HepG2 (cell line): Measurements from ENCODE around the gene CTSD. TPM values are rescaled to one million over a fixed set of nuclear protein-coding genes. Genes with fewer than 3 reads are reported as not detected.

Experiments used
- ATAC-seq: fragments of 200-7000 bp; cut with Tn5 transposase; 3 replicates; pipeline ENCODE4 v1.9.1; 2020; ENCODE audit warnings: mild to moderate bottlenecking, moderate library complexity
- BruUV-seq: library from RNA; stranded (reverse); fragments of 400-500 nt; replicated peaks from 2 replicates; lab custom pipeline; 2021; lab: Mats Ljungman, UMichigan
- CTCF ChIA-PET: fragments of 300-600 bp; formaldehyde crosslinking; extraction: SDS; loops from one replicate; lab custom pipeline; 2021; ENCODE audit warnings: low total read pairs, inconsistent platforms, low intra/inter-chr PET ratio; lab: Yijun Ruan, JAX
- POLR2A ChIA-PET: fragments of 350-600 bp; sonication (Branson Sonifier 250); formaldehyde crosslinking; loops from one replicate; lab custom pipeline; 2020; ENCODE audit warnings: antibody characterized with exemption, inconsistent platforms; lab: Yijun Ruan, JAX
- DNase-seq: peaks from one replicate; pipeline ENCODE4 v3.0.0-alpha.2; 2015; ENCODE audit warnings: low spot score
- FAIRE-seq: peaks from 3 replicates; lab custom pipeline; 2011; peaks lifted over from hg19 to GRCh38; lab: Jason Lieb, UNC
- H2AFZ ChIP-seq: one replicate; pipeline ENCODE4 v1.6.1; 2011; ENCODE audit warnings: low read length, inconsistent platforms
- H3K27ac ChIP-seq: fragments of 300-600 bp; 3 replicates; pipeline ENCODE4 v1.8.0; 2011; ENCODE audit warnings: mixed run types, mild to moderate bottlenecking, mixed read lengths, low read length, inconsistent platforms; ENCODE audit not compliant: insufficient read depth; ENCODE audit errors: extremely low read length
- H3K27me3 ChIP-seq, 2 experiments: fragments of 200-600 bp in 1 of 2; 2 replicates in 1 of 2; 3 replicates in 1 of 2; pipeline versions ENCODE4 v1.6.0 to v1.8.0; 2011; ENCODE audit warnings: low read length in 2 of 2, mild to moderate bottlenecking in 2 of 2, moderate library complexity in 2 of 2, inconsistent platforms in 1 of 2; ENCODE audit not compliant: insufficient read depth in 2 of 2, control insufficient read depth in 1 of 2
- H3K36me3 ChIP-seq, 2 experiments: fragments of 200-600 bp in 1 of 2; replicated peaks in 1 of 2; 2 replicates in 1 of 2; 3 replicates in 1 of 2; pipeline versions ENCODE4 v1.5.1 to v1.8.0; 2011; ENCODE audit warnings: low read length in 2 of 2, inconsistent platforms in 1 of 2; ENCODE audit not compliant: insufficient read depth in 2 of 2, control insufficient read depth in 1 of 2
- H3K4me1 ChIP-seq: 2 replicates; pipeline ENCODE4 v1.5.1; 2012; ENCODE audit warnings: low read length, inconsistent platforms; ENCODE audit not compliant: insufficient read depth
- H3K4me2 ChIP-seq: 2 replicates; pipeline ENCODE4 v1.6.0; 2011; ENCODE audit warnings: low read depth, low read length, inconsistent platforms
- H3K4me3 ChIP-seq, 3 experiments: fragments of 200-600 bp in 1 of 3; sonication (generic), shearing (Covaris generic) in 1 of 3; replicated peaks in 1 of 3; 2 replicates each; pipeline ENCODE4 v1.5.1; 2011 to 2016; ENCODE audit warnings: low read length in 3 of 3, inconsistent platforms in 2 of 3, low read depth in 2 of 3, mild to moderate bottlenecking in 2 of 3, control low read depth in 1 of 3, mixed read lengths in 1 of 3; ENCODE audit not compliant: insufficient read depth in 1 of 3
- H3K79me2 ChIP-seq: one replicate; pipeline ENCODE4 v1.6.1; 2011; ENCODE audit warnings: low read length, inconsistent platforms; ENCODE audit not compliant: insufficient read depth
- H3K9ac ChIP-seq: 2 replicates; pipeline ENCODE4 v1.6.0; 2011; ENCODE audit warnings: mild to moderate bottlenecking, low read depth, low read length, inconsistent platforms; ENCODE audit not compliant: insufficient read depth
- H3K9me3 ChIP-seq: 2 replicates; pipeline ENCODE4 v1.5.1; 2012; ENCODE audit warnings: mild to moderate bottlenecking, low read length
- H4K20me1 ChIP-seq: 2 replicates; pipeline ENCODE4 v1.6.0; 2011; ENCODE audit warnings: inconsistent platforms, mild to moderate bottlenecking, low read length, moderate library complexity; ENCODE audit not compliant: insufficient read depth
- CBX1 ChIP-seq: IDR thresholded peaks from one replicate; pipeline ENCODE4 v1.6.1; 2016; ENCODE audit warnings: antibody characterized with exemption, low read depth
- DNMT1 ChIP-seq: sonication (generic); formaldehyde crosslinking; IDR thresholded peaks from 2 replicates; pipeline ENCODE4 v1.5.1; 2020; ENCODE audit warnings: mild to moderate bottlenecking, missing genetic modification reagents
- DPF2 ChIP-seq: sonication (generic); formaldehyde crosslinking; IDR thresholded peaks from 2 replicates; pipeline ENCODE4 v1.4.0; 2020; ENCODE audit warnings: mild to moderate bottlenecking, low read depth, missing genetic modification reagents, borderline replicate concordance
- HOXA3 ChIP-seq: sonication (generic); formaldehyde crosslinking; IDR thresholded peaks from 2 replicates; pipeline ENCODE4 v1.5.0; 2020; ENCODE audit warnings: missing genetic modification reagents
- MAFF ChIP-seq: IDR thresholded peaks from 2 replicates; pipeline ENCODE4 v1.6.1; 2011; ENCODE audit warnings: low read depth, low read length, improper control_type of control experiment
- MLLT10 ChIP-seq: sonication (generic); formaldehyde crosslinking; IDR thresholded peaks from 2 replicates; pipeline ENCODE4 v1.4.0; 2020; ENCODE audit warnings: missing genetic modification reagents
- RBAK ChIP-seq: sonication (generic); formaldehyde crosslinking; IDR thresholded peaks from 2 replicates; pipeline ENCODE4 v1.5.1; 2020; ENCODE audit warnings: mild to moderate bottlenecking, missing genetic modification reagents
- RBFOX2 ChIP-seq: fragments of 200-400 bp; formaldehyde crosslinking; IDR thresholded peaks from 2 replicates; pipeline ENCODE4 v1.6.1; 2017; ENCODE audit warnings: low read depth, mild to moderate bottlenecking, low read length
- TP53 ChIP-seq: sonication (generic); formaldehyde crosslinking; conservative IDR thresholded peaks from 2 replicates; pipeline ENCODE4 v1.4.0; 2020; ENCODE audit warnings: missing genetic modification reagents
- ZKSCAN5 ChIP-seq: sonication (generic); formaldehyde crosslinking; IDR thresholded peaks from 2 replicates; pipeline ENCODE4 v1.5.1; 2020; ENCODE audit warnings: mild to moderate bottlenecking, missing genetic modification reagents
- ZNF180 ChIP-seq: sonication (generic); formaldehyde crosslinking; IDR thresholded peaks from 2 replicates; pipeline ENCODE4 v1.4.0; 2020; ENCODE audit warnings: low read depth, missing genetic modification reagents, borderline replicate concordance
- ZNF230 ChIP-seq: sonication (generic); formaldehyde crosslinking; IDR thresholded peaks from 2 replicates; pipeline ENCODE4 v1.4.0; 2020; ENCODE audit warnings: mild to moderate bottlenecking, missing genetic modification reagents
- ZNF253 ChIP-seq: sonication (generic); formaldehyde crosslinking; IDR thresholded peaks from 2 replicates; pipeline ENCODE4 v1.8.0; 2022; ENCODE audit warnings: mild to moderate bottlenecking, missing genetic modification reagents, borderline replicate concordance
- ZNF644 ChIP-seq: IDR thresholded peaks from 2 replicates; pipeline ENCODE4 v1.6.1; 2016; ENCODE audit warnings: low read depth
- ZNF768 ChIP-seq: sonication (generic); formaldehyde crosslinking; IDR thresholded peaks from 2 replicates; pipeline ENCODE4 v1.4.0; 2020; ENCODE audit warnings: missing genetic modification reagents
- WGBS: methylation state at CpG from one replicate; pipeline ENCODE4 v1.1.6; 2017; ENCODE audit warnings: low lambda C conversion rate; 5-methylcytosine and 5-hydroxymethylcytosine counted together
- in situ Hi-C: cut with HindIII; loops from 2 replicates; pipeline ENCODE4 v1.10.0; 2017; ENCODE audit warnings: low pct_unique_long_range_greater_than_20kb; ENCODE audit not compliant: extremely low pct_ligation_motif_present
- intact Hi-C: fragments of 100-400 bp; cut with micrococcal nuclease; formaldehyde crosslinking; loops from one replicate; pipeline ENCODE4 v1.10.0; 2022; ENCODE audit not compliant: unreplicated experiment
- polyA plus RNA-seq, 8 experiments: library from polyadenylated mRNA; depleted of rRNA in 3 of 8; stranded (reverse) in 7 of 8; unstranded in 1 of 8; fragments of >200 nt; fragmentation: Illumina TruSeq in 4 of 8; extraction: Trizol in 4 of 8; gene quantifications; 2 replicates each; pipeline versions ENCODE4 v1.2.1 to v1.2.3, GENCODE V29; 2011 to 2016; ENCODE audit warnings: low read depth in 4 of 8, missing spikeins in 1 of 8, mixed read lengths in 1 of 8; ENCODE audit not compliant: insufficient read depth in 1 of 8
- total RNA-seq, 5 experiments: library from RNA; depleted of rRNA; stranded (reverse); fragments of >200 nt; fragmentation: Illumina TruSeq; extraction: Trizol; gene quantifications; 2 replicates each; pipeline ENCODE4 v1.2.3, GENCODE V29; 2016; ENCODE audit warnings: low read depth in 1 of 5
- TF ChIP-seq, protein P1 (sequence below): IDR thresholded peaks from 2 replicates; pipeline ENCODE4 v1.6.1; 2016; ENCODE audit warnings: mild to moderate bottlenecking, missing biosample characterization, missing genetic modification reagents
- TF ChIP-seq, protein P2 (sequence below): sonication (generic); formaldehyde crosslinking; IDR thresholded peaks from 2 replicates; pipeline ENCODE4 v1.9.0; 2021; ENCODE audit warnings: missing genetic modification reagents, mild to moderate bottlenecking, borderline replicate concordance
- TF ChIP-seq, protein P3 (sequence below): sonication (generic); formaldehyde crosslinking; IDR thresholded peaks from 2 replicates; pipeline ENCODE4 v1.9.0; 2021; ENCODE audit warnings: missing genetic modification reagents, mild to moderate bottlenecking, borderline replicate concordance
- TF ChIP-seq, protein P4 (sequence below): sonication (generic); formaldehyde crosslinking; IDR thresholded peaks from 2 replicates; pipeline ENCODE4 v1.4.0; 2020; ENCODE audit warnings: mild to moderate bottlenecking, missing genetic modification reagents

CTSD gene
- total and polyA plus RNA-seq, 2 of the 13 experiments (the other 11 are each of a cell fraction or from before 2014, with no cell fraction given): 143 to 230 TPM

GRCh38 chr11:1761110-1761856 lies 2.4 kb downstream of the CTSD start (continued):
- TF ChIP-seq ZNF768 (CRISPR knock-in tag) (no peak), RBFOX2 (peak; percentile 61), DNMT1 (no peak)

- H4K20me1 ChIP-seq: peaks cover 6% of the 10 kb centered on the region
- DNase-seq (no peak), ATAC-seq (no peak), FAIRE-seq (no peak)
- H3K9ac ChIP-seq: no peak overlapping the region
- ChIA-PET CTCF (no interaction called here), POLR2A (no interaction called here)
- no peaks in the 10 kb centered on the region for H3K27me3 ChIP-seq
- H3K9me3 ChIP-seq: no peaks in the 10 kb centered on the region
- peaks cover 17 to 25% of the 10 kb centered on the region in 2 experiments; a peak in 4 of 5 replicates for H3K36me3 ChIP-seq
- no peak overlapping the region; the same call in none of the 2 replicates for H3K4me2 ChIP-seq
- in situ Hi-C loops (loop anchor here (5.0 kb wide), 1 partner anchor 63 kb away; the partner anchor contains the start of gene KRTAP5-6), intact Hi-C loops (no loop called here)
- H3K27ac ChIP-seq: no peak overlapping the region
- H3K4me1 ChIP-seq: peaks cover 38% of the 10 kb centered on the region
- H3K79me2 ChIP-seq: peaks cover 9% of the 10 kb centered on the region
- H2AFZ ChIP-seq: no peak overlapping the region
- 93% methylated on average over 13 of the region's 23 CpGs for WGBS
- BruUV-seq: no TSS peak
- H3K4me3 ChIP-seq: no peak overlapping the region; a peak in 1 of 6 replicates
- TF ChIP-seq, protein P1, sequence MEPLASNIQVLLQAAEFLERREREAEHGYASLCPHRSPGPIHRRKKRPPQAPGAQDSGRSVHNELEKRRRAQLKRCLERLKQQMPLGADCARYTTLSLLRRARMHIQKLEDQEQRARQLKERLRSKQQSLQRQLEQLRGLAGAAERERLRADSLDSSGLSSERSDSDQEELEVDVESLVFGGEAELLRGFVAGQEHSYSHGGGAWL (CRISPR knock-in tag): no peak
- TF ChIP-seq HOXA3 (CRISPR knock-in tag): no peak
- TF ChIP-seq, protein P2, sequence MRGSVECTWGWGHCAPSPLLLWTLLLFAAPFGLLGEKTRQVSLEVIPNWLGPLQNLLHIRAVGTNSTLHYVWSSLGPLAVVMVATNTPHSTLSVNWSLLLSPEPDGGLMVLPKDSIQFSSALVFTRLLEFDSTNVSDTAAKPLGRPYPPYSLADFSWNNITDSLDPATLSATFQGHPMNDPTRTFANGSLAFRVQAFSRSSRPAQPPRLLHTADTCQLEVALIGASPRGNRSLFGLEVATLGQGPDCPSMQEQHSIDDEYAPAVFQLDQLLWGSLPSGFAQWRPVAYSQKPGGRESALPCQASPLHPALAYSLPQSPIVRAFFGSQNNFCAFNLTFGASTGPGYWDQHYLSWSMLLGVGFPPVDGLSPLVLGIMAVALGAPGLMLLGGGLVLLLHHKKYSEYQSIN: no peak
- TF ChIP-seq TP53 (CRISPR knock-in tag): no peak
- TF ChIP-seq MAFF: peak; percentile 18; the same call in 1 of the 2 replicates
- no peak for TF ChIP-seq ZNF644
- no peak for TF ChIP-seq CBX1
- no peak for TF ChIP-seq ZKSCAN5 (CRISPR knock-in tag)
- TF ChIP-seq RBAK (CRISPR knock-in tag): no peak
- TF ChIP-seq RBFOX2: 0 out of 2 replicates have a peak, but pooled peaks have one; percentile 13
- TF ChIP-seq MLLT10 (CRISPR knock-in tag): no peak
- no peak for TF ChIP-seq ZNF253 (CRISPR knock-in tag)
- TF ChIP-seq DPF2: no peak
- no peak for TF ChIP-seq ZNF180 (CRISPR knock-in tag)
- TF ChIP-seq ZNF230: no peak
- TF ChIP-seq, protein P3, sequence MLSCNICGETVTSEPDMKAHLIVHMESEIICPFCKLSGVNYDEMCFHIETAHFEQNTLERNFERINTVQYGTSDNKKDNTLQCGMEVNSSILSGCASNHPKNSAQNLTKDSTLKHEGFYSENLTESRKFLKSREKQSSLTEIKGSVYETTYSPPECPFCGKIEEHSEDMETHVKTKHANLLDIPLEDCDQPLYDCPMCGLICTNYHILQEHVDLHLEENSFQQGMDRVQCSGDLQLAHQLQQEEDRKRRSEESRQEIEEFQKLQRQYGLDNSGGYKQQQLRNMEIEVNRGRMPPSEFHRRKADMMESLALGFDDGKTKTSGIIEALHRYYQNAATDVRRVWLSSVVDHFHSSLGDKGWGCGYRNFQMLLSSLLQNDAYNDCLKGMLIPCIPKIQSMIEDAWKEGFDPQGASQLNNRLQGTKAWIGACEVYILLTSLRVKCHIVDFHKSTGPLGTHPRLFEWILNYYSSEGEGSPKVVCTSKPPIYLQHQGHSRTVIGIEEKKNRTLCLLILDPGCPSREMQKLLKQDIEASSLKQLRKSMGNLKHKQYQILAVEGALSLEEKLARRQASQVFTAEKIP: no peak
- TF ChIP-seq, protein P4, sequence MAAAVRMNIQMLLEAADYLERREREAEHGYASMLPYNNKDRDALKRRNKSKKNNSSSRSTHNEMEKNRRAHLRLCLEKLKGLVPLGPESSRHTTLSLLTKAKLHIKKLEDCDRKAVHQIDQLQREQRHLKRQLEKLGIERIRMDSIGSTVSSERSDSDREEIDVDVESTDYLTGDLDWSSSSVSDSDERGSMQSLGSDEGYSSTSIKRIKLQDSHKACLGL (CRISPR knock-in tag): 0 out of 2 replicates have a peak, but pooled peaks have one; percentile 26
These were observed 3.2 kb downstream of the CTSD start for GRCh38 chr11:1760351-1761109.
